ENCODE measurements around the gene TRMT6. TPM values are rescaled to one million over a fixed set of nuclear protein-coding genes. Genes with fewer than 3 reads are reported as not detected.

Gene TRMT6
- total and polyA plus RNA-seq, 10 of the 15 experiments (the other 5 are each of a cell fraction or from before 2014, with no cell fraction given): 18.2 to 35.5 (median 22.6) TPM

- no peak for TF ChIP-seq CREB1 (IDR thresholded peaks at IDR 0.05; ENCODE audit: low read depth)
Measured at GRCh38 chr20:5945963-5946362, 4.4 kb downstream of the TRMT6 start (continued).

GRCh38 chr20:5938456-5939029 lies 11.8 kb downstream of the TRMT6 start:
- no peaks in the 10 kb centered on the region for H3K79me2 ChIP-seq (ENCODE audit: control insufficient read depth, insufficient read depth, low read length)
- H3K4me3 ChIP-seq: no peak overlapping the region
- no peak for TF ChIP-seq ZBTB33 (IDR thresholded peaks at IDR 0.05)
- no peak for TF ChIP-seq KAT2A (conservative IDR thresholded peaks at IDR 0.05; ENCODE audit: control insufficient read depth, low read depth, low read length)
- TF ChIP-seq IRF4 (IDR thresholded peaks at IDR 0.05; ENCODE audit: low read depth, low read length): no peak
- no peak for TF ChIP-seq SREBF2 (IDR thresholded peaks at IDR 0.05; ENCODE audit: low read length)
- TF ChIP-seq PKNOX1 (IDR thresholded peaks at IDR 0.05): no peak
- no peak for TF ChIP-seq SKIL (IDR thresholded peaks at IDR 0.05; ENCODE audit: low read depth, poor library complexity, severe bottlenecking)
- no peak for TF ChIP-seq FOS (IDR thresholded peaks at IDR 0.05; ENCODE audit: borderline replicate concordance, extremely low read depth, insufficient read length)
- TF ChIP-seq RAD21 (IDR thresholded peaks at IDR 0.05; ENCODE audit: insufficient read depth, low read depth, low read length): no peak
- no peaks in the 10 kb centered on the region for H4K20me1 ChIP-seq (ENCODE audit: control insufficient read depth, insufficient read depth)
- SMC1A ChIA-PET (ENCODE audit: uncharacterized antibody, unreplicated experiment): no interaction called here
- POLR2A ChIA-PET: no interaction called here
- H3K9me3 ChIP-seq (replicated peaks; ENCODE audit: control insufficient read depth, insufficient read depth, low read length): no peaks in the 10 kb centered on the region
- RAD21 ChIA-PET (ENCODE audit: unreplicated experiment): no interaction called here
- no peaks in the 10 kb centered on the region for H3K4me1 ChIP-seq (ENCODE audit: control insufficient read depth, insufficient read depth, low read length)
- FAIRE-seq: no peak
- no peak for ATAC-seq
- no TSS peak for BruUV-seq (replicated peaks)
- DNase-seq (ENCODE audit: low read depth, low spot score): no peak
- no peak overlapping the region for H2AFZ ChIP-seq (ENCODE audit: control insufficient read depth, low read depth, low read length)
- WGBS (ENCODE audit: insufficient coverage, insufficient replicate concordance, low lambda C conversion rate, missing lambda C conversion rate): 87% methylated on average over 6 of the region's 6 CpGs
- CTCF ChIA-PET: no interaction called here
- peaks cover 0 to 29% of the 10 kb centered on the region in 2 experiments for H3K36me3 ChIP-seq (ENCODE audit: control insufficient read depth in 2 of 2, insufficient read depth in 2 of 2, low read length in 1 of 2)
- no peak overlapping the region for H3K4me2 ChIP-seq (ENCODE audit: control insufficient read depth, insufficient read depth)
- no peaks in the 10 kb centered on the region for H3K27me3 ChIP-seq (replicated peaks in 1 of 2; ENCODE audit: control insufficient read depth in 2 of 2, insufficient read depth in 2 of 2, low read length in 1 of 2)
- no peak overlapping the region for H3K9ac ChIP-seq (ENCODE audit: control insufficient read depth, insufficient read depth, low read length)
- intact Hi-C loops (cut with micrococcal nuclease; ENCODE audit: unreplicated experiment): loop anchor here (10.0 kb wide), 1 partner anchor 124 kb away; no protein-coding TSS in a partner anchor
- H3K27ac ChIP-seq (ENCODE audit: control insufficient read depth, insufficient read depth): no peak overlapping the region
- in situ Hi-C loops (cut with MboI): no loop called here

All from GM12878 (cell line).